Measurements from ENCODE around the gene SLC6A8. TPM values are rescaled to one million over a fixed set of nuclear protein-coding genes. Genes with fewer than 3 reads are reported as not detected.

The SLC6A8 gene
- polyA plus RNA-seq (ENCODE audit: insufficient read length in 12 of 12): 10 to 100 TPM in 11 of 12 donors, not detected in 1; 24.6 to 44.9 (median 28.9) TPM
- long read RNA-seq, donor 1, transcript SLC6A8-201 (13 exons, 3,763 nt): major isoform, 9 of 53 reads
- long read RNA-seq, donor 1, partial matches to known transcripts: 44 of 53 reads
- long read RNA-seq, donor 1, other reads (novel, unspliced or antisense): 0 of 53 reads
- long read RNA-seq, donor 2, partial matches to known transcripts: 43 of 93 reads
- long read RNA-seq, donor 2, other reads (novel, unspliced or antisense): 49 of 93 reads
- long read RNA-seq, donor 3: 0 reads
- long read RNA-seq, donor 4: 0 reads
- long read RNA-seq, donor 5, transcript SLC6A8-201 (13 exons, 3,763 nt): major isoform, 7 of 7 reads
- long read RNA-seq, donor 5, partial matches to known transcripts: 0 of 7 reads
- long read RNA-seq, donor 5, other reads (novel, unspliced or antisense): 0 of 7 reads
- long read RNA-seq, donor 6, partial matches to known transcripts: 0 of 4 reads
- long read RNA-seq, donor 6, other reads (novel, unspliced or antisense): 0 of 4 reads
- long read RNA-seq, donor 7, transcript SLC6A8-201 (13 exons, 3,763 nt): major isoform, 6 of 51 reads
- long read RNA-seq, donor 7, partial matches to known transcripts: 21 of 51 reads
- long read RNA-seq, donor 7, other reads (novel, unspliced or antisense): 24 of 51 reads
- long read RNA-seq, donor 8, partial matches to known transcripts: 7 of 12 reads
- long read RNA-seq, donor 8, other reads (novel, unspliced or antisense): 0 of 12 reads
- long read RNA-seq, donor 9, partial matches to known transcripts: 10 of 10 reads
- long read RNA-seq, donor 9, other reads (novel, unspliced or antisense): 0 of 10 reads
- long read RNA-seq, donor 10, transcript SLC6A8-201 (13 exons, 3,763 nt): major isoform, 5 of 15 reads
- long read RNA-seq, donor 10, partial matches to known transcripts: 10 of 15 reads
- long read RNA-seq, donor 10, other reads (novel, unspliced or antisense): 0 of 15 reads
- long read RNA-seq, donor 11, partial matches to known transcripts: 0 of 3 reads
- long read RNA-seq, donor 11, other reads (novel, unspliced or antisense): 0 of 3 reads

- peak; percentile 54 for DNase-seq
Measured at GRCh38 chrX:153687121-153688039, at the start of gene SLC6A8. Gene SLC6A8 (plus strand): TSS chrX:153687926. CDS start chrX:153688575, 649 bp downstream.

- no peak for DNase-seq
Measured at GRCh38 chrX:153638041-153638371, 49.7 kb upstream of the SLC6A8 start.

- no peak for DNase-seq
Measured at GRCh38 chrX:153638436-153639176, 49.1 kb upstream of the SLC6A8 start.

- no peak for DNase-seq
Measured at GRCh38 chrX:153639177-153640044, 48.3 kb upstream of the SLC6A8 start.

GRCh38 chrX:153640045-153640686, 47.6 kb upstream of the SLC6A8 start:
- DNase-seq: no peak

- DNase-seq: no peak
Measured at GRCh38 chrX:153640736-153641575, 46.8 kb upstream of the SLC6A8 start.

- DNase-seq: no peak
Measured at GRCh38 chrX:153641627-153642026, 46.1 kb upstream of the SLC6A8 start.

- DNase-seq: no peak
Measured at GRCh38 chrX:153642051-153642654, 45.6 kb upstream of the SLC6A8 start.

GRCh38 chrX:153642655-153643430, 44.9 kb upstream of the SLC6A8 start:
- no peak for DNase-seq

- no peak for DNase-seq
Measured at GRCh38 chrX:153643431-153644351, 44.0 kb upstream of the SLC6A8 start.

- DNase-seq: no peak
Measured at GRCh38 chrX:153644356-153645125, 43.2 kb upstream of the SLC6A8 start.

GRCh38 chrX:153645151-153645550, 42.6 kb upstream of the SLC6A8 start:
- no peak for DNase-seq

GRCh38 chrX:153645921-153646488, 41.7 kb upstream of the SLC6A8 start:
- no peak for DNase-seq

- DNase-seq: no peak
Measured at GRCh38 chrX:153646620-153647373, 40.9 kb upstream of the SLC6A8 start, which contains the start of gene DUSP9. Gene DUSP9 (plus strand): TSS chrX:153647203. CDS start chrX:153647954, 751 bp downstream.
